GM18870 (cell line): ENCODE data around the gene FUT8.

ENCODE experiments used
- ATAC-seq: cut with Tn5 transposase; IDR thresholded peaks from one replicate; pipeline ENCODE4 v1.9.1; 2021; ENCODE audit warnings: moderate library complexity; ENCODE audit not compliant: unreplicated experiment

Gene FUT8

DNA sequence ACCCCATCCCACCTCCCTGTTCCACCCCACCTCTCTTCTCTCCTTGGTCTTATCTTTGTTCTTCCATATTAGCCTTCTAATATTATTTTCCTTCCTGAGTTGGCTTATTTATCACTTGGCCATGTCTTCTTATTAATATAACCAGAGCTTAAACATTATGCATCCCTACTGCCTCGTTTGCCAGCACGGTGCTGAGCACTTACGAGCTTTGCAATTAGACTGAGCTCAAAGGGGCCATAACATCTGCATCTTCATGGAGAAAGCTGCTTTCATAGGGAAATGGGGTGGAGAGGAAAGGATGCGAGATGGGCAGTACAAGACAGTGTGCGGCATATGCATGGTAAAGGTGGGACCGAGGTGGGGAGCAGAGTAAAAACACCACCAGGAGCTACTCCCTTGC, 342.8 kb downstream of the FUT8 start:
- no peak for ATAC-seq

DNA sequence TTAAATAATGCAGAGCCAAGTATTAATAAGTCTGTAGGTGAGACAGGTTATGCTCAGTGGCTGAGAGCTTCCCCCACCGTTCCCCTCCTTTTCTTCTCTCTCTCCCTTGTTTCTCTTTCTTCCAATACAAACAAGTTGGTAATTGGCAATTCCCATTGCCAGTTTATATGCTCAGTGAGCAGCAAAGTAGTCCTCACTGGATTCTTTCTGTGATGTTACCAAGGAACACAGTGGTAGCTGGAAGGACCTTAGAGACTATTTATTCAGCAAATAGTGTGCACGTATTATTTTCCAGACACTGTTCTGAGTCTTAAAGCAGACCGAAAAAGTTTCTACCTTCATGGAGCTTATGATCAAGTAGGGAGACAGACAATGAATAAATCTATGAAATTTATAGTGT, 344.4 kb downstream of the FUT8 start:
- no peak for ATAC-seq

DNA sequence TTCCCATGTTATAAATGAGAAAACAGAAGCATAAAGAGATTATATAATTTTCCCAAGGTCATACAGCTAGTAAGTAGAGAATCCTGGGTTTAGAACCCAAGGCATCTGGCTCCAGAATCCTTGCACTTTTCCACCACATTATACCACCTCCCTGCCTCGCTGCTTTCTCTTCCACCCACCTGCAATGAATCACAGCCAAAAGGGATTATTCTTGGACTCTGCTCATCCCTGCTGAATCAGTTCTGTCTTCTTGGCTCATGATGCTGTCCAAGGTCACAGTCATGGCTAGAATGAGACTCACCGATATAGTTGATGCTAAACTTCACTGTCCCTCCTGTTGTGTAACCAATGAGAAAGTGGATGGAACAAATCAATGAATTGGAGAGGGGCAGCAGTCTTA, 356.6 kb downstream of the FUT8 start:
- no peak for ATAC-seq

DNA sequence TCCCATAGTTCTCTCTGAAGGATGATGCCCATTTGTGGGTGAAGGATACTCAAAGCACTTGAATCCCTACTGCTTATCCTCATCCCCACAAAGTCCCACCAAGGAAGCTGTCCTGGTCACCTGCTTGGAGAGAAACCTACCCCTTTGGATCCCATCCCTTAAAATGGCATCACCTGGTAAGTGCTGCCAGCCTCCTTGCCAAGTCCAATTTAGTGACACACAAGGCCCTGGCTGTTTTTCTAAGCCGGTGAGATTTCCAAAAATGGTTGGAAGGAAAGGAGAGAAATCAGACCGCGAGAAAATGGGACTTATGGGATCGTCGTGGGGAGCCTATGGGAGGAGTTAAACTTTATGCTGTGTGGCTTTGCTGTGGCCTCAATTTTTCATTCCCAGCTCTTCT, 358.2 kb downstream of the FUT8 start:
- ATAC-seq: no peak

DNA sequence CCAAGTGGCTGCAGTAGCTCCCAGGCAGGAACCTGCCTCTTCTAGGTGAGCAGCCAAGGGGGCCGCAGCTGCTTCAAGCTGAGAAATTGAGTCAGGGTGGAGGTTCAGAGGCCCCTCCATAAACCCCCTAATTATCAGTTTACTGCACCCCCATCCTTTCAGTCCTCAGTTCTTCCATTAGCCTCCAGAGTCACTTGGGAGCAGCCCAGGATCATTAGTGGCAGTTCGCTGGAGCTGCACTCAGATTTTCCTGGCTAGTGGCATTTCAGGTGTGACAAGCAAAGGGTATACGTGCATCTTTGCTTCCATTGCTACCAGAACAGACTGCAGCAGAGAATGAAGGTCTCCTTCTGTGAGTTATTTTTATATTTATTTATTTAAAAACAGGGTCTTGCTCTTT, 358.7 kb downstream of the FUT8 start:
- ATAC-seq: no peak

DNA sequence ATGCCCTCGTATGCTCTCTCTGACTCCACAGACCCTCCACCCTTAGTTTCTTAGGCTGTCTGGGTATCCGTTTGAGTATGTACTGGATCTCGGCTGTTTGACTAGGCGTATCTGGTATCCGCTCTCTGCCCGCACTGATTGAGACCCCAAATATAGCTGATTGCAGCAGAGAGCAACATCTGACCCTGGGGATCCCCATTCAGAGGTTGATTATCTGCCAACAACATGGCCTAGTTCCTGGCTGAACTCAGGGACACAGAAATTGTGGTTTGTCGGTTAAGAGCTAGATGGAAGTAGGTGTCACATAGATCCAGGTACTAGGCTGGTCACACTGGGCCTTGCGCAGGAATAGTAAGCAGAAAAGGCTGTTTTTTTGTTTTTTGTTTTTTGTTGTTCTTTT, 359.9 kb downstream of the FUT8 start:
- ATAC-seq: no peak

DNA sequence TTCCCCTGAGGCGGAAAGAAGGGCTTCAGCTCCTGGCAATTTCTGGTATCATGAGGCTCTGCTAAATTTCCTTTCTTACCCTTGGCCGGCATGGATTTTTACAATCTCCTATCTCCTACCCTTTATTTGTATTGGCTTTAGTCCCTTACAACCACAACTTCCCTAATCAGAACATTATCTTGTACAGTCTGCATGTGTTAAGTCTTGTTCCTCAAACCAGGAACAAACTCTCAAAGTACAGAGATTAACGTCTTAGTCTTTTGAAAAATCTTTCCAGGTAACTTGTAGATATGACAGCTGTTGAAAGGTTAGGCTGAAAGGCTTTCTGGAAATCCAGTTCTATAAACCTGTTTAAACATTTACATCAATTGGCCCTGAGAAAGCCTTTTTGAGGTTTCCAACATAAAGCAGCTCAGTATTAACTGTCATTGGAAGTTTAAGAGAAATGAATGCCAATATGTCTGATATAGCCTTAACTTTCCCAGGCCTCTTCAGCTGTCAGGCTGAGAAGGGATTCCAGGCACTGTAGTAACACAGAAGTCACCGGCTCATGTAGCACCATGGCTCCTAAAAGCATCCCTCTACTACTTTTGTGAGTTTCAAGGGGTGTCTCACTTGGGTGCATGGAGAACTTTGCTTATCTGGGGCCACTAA, 360.5 kb downstream of the FUT8 start:
- no peak for ATAC-seq

DNA sequence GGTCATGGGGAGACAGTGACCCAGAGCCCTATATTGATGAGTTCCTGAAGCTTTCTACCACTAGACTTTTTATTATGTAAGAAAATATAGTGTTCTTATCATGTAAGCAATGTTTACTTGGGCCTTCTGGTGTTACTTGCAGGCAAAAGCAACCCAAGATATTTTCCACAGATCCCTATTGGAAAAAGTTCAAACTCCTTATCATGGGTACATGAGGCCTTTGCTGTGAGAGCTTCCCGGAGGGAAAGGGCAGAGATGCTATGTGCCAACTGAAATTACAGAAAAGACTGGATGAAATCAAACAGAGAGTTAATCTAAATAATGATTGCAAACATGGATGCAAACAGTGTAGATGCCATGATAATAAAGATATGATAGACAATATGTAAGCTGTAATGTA, 361.5 kb downstream of the FUT8 start:
- no peak for ATAC-seq

DNA sequence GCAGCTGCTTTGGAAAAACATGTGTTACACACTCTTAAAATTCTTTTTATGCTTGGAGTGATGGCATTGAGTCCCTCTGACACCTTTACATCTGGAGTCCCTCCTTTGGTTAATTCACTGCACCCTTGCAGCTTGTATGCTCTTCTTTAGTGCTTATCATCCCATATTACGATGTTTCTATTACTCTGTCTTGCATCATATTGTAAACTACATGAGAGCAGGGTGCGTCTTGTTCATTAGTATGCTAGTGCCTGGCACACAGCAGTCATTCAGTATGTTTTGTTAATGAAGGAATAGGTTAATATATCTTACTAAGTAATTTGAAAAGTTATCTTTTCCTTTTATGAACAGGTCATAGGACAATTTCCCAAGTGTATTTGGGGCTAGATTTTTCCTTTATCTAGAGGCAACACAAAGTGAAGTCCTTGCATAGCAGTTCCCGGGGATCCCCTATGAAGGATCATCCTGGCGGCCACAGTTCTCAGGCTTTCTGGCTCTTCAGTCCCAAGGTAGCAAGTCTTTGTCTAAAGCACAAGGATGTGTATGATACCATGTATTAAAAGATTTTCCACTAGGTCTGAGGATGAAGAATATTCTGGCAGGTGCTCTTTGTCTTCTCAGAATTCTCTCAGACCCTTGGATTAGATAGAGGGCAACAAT, 363.8 kb downstream of the FUT8 start:
- no peak for ATAC-seq

DNA sequence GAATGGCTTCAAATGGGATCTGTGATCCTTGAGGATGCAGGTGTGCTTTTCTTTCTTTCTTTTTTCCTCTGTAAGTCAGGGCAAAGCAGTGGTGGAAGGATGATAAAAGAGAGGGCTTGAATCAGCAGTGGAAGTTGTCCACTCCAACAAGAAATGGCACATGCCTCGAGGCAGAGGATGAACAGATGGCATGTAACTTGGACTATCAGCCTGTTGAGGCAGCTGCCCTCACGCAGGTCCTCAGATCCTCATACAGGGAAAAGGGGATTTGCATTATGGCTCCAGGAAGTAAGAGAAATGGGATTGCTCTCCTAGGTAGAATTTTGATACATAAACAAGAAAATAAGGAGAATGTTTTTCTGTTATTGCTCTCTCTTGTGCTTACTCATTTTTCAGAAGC, 368.0 kb downstream of the FUT8 start:
- no peak for ATAC-seq

DNA sequence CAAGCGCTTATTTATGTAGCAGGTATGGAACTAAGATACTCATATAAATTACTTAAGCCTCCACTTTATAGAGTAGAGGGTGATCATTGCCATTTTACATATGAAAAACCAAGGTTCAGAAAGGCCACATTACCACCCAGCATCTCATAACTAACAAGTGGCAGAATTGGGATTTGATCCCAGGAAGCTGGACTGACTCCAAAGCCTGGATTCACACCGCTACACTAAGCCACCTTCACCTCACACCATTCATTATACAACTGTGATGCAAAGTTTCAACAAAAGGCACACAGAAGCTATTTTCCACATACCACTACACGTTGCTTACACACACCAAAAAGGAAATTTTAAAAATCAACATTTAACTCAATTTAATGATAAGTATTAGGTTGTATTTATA, 370.6 kb downstream of the FUT8 start:
- ATAC-seq: no peak

DNA sequence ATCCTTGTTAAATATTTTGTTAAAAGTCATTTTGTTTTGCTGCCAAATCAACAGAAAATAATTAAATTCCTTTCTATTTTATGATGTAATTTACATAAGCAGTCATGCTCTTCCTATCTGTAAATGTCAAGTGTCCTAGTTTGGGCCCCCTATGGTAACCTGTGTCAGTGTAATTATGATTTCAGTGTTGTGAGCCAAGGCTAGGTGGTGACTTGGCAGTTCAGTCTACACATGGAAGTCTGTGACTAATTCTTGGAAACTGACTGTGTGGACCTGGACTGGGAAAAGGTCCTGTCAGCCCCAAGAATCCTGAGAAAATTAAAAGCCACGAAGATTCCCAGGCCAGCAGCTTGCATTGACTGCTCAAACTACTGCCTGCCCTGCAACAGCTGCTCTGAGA, 371.0 kb downstream of the FUT8 start:
- no peak for ATAC-seq

DNA sequence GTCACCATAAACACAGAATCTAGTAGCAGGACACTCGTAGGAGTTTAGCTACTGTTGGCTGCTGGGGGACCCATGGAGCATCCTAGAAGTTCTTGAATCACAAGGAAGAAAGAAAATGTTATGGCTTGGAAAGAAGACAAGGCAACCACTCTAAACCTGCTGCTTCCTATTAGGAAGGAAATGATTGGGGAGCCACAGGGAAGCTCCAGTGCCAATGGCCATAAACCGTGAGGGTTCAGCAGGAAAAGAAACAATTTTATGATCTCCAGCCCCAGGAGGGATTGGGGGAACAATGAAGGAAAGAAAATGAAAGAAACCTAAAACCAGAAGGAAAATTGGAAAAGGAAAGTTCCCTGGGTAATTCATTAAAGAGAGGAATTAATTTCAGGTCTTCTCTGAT, 372.0 kb downstream of the FUT8 start:
- ATAC-seq: no peak

DNA sequence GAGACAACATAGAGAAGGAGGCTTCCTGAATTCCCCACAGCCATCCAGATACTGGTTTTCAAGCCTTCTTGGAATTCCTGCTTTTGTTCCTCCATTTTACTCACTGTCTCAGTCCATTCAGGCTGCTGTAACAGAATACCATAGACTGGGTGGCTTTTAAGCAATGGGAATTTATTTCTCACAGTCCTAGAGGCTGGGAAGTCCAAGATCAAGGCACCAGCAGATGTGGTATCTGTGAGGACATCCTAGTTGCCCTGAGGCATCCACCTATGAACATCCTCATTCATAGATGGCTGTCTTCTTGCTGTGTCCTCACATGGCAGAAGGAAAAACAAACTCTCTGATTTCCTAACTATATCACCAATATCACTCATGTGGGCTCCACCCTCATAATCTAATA, 374.9 kb downstream of the FUT8 start:
- ATAC-seq: no peak

DNA sequence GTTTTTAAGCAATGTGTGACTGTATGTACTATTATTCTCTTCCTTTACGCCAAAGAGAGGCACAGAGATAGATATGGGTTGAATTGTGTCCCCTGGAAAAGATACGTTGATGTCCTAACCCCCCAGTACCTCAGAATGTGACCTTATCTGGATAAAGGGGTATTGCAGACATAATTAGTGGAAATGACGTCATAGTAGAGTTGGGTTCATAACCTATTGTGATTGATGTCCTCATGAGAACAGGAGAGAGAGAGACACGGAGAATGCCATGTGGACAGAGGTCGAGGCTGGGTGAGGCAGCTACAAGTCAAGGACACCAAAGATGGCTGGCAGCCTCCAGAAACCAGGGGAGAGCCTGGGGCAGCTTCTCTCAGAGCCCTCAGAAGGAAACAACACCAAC, 376.3 kb downstream of the FUT8 start:
- no peak for ATAC-seq

DNA sequence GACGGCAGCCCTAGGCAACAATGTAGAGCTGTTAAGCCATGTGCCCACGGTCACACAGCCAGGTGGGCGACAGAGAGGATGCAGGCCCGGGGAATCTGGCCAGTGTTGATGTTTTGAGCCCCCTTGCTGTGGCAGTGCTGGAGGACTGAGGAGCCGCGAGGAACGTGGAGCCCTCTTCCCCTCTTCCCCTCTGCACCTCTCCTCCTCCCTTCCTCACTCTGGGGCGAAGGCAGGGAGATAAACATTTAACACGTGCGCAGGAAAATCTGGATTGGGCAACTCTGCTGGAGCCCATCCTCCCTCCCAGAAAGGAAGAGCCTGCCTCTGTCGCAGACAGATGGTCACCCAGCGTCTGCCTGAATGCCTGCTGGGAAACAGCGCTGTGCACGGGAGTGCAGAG, 376.8 kb downstream of the FUT8 start:
- ATAC-seq: no peak

DNA sequence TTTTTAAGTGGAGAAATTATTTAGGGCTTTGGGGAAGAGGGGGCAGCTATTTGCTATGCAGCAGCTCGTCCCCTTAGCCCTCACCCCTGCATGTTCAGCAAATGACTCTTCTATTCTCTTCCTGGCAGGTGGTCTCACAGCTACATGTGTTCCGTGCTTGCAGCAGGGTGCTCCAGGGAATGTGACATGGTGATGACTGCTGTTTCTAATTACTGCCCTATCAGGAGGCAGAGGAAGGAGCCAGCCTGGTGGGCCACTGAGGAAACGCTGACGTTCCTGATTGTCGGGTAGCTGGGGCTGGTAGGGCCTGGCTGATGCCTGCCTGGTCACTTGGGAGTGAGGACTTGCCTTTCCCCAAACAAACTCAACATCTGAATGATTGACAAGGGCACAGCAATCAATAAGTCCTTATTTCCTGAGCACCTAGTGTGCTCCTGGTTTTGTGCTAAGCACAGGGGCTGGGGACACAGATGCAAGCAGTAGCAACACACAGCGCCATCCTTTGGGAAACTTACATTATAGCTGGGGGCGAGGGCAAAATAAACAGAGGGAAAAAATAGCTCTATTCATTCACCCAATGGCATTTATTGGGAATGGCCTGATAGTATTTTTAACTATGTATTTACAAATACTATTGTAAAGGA, 377.8 kb downstream of the FUT8 start:
- no peak for ATAC-seq

DNA sequence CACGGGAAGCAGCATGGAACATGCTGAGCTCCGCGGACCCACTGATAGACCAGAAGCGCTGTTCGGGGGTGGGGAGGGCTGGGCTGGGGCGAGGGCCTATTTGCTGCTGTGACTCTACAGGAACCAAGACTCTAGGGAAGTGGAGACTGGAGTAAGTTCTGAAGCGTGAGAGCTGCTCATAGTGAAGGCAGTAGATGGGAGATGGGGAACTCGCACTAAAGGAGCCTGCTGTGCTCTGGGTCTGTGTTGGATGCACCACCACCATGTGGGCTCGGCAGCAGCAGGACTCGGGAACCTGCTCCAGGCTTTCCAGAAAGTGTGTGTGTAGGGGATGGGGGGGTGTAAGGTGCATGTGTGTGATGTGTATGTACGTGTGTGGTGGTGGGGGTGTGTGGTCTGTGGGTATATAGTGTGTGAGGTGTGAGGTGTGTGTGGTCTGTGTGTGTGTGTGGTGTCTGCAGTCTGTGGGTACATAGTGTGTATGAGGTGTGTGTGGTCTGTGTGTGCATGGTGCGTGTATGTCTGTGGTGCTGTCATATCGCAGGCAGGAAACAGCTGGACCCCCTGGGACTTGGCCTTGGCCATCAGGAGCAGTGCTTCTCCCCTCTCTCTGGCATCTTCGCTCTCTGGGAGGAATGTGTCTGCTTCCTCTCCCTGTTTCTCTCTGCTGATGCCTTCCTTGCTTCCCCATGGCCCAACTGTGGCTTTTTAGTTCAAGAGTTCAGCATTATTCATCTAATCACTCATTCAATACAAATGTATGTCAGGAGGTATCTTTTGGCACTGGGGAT, 378.9 kb downstream of the FUT8 start:
- ATAC-seq: no peak

DNA sequence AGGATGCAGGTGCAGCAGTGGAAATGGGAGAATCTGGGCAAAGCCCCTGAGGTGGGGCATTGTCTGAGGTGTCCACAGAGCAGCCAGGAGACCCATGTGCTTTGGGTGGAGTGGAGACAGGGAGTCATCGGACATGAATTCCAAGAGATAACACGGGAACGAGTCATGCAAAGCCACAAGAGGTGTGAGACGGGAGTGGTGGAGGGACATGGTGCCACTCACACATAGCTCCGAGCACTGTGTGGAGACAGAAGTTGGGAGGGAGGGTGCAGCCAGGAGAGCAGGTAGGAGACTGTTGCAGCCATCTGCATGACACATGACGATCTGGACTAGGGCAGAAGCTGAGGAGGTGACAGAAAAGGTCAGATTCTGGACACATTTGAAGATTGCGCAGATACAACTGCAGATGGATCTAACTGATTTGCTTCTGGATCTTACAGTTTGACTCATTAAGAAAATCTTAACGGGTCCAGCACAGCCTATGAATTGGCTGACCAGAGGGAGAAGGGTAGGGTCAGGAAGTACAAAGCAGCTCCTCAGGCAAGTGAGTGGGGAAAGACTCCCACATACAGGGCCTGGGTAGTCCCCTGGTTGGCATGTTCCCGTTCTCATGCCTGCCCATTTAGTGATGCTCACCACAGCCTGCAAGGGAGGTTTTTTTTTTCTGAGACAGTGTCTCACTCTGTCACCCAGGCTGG, 379.8 kb downstream of the FUT8 start:
- no peak for ATAC-seq
